HL-60 (cell line): ENCODE results near the gene PRKCE.

ENCODE experiments used
- GABPA ChIP-seq: IDR thresholded peaks from 2 replicates; pipeline ENCODE4 v1.6.1; 2012; ENCODE audit warnings: low read depth
- POLR2AphosphoS5 ChIP-seq: IDR thresholded peaks from 2 replicates; pipeline ENCODE4 v1.6.1; 2012; ENCODE audit warnings: low read depth
- TF ChIP-seq, protein P1 (sequence below): IDR thresholded peaks from one replicate; pipeline ENCODE4 v1.5.1; 2011; ENCODE audit warnings: low read length, control low read depth, inconsistent platforms; ENCODE audit not compliant: insufficient read depth
- TF ChIP-seq, protein P2 (sequence below): IDR thresholded peaks from 2 replicates; pipeline ENCODE4 v1.6.1; 2012; ENCODE audit warnings: low read depth; ENCODE audit not compliant: insufficient replicate concordance

DNA sequence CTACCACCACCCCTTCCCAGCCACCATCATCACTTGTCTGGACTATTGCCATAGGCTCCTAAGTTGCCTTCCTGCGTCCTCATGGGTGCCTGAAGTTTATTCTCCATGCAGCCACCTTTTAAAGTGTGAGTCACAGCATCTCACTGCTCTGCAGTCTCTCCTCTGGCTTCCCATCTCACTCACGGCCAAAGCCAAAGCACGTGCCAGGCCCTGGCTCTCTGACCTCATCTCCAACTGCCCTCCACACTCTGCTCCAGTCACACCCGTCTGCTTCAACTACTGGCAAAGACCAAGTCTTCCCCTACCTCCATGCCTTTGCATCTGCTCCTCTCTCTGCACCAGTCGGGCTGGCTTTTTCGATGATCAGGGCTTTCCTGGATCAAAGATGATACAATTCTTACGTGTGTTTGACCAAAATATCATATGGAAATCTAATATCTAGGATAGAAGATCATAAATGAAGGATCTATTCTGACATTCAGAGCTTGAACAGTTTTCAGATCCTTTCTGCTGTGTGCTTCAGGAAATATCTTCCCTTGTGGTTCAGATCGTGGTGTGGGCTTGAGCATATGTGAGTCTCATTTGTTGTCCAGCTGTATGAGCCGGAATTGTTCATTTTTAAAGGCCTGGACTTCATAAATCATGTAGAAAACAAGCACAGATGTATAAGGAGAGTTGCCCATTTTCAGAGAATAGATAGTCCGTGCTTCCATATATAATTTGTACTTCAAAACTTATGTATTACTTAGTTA is 175.6 kb downstream of the PRKCE start:
- TF ChIP-seq, protein P1, sequence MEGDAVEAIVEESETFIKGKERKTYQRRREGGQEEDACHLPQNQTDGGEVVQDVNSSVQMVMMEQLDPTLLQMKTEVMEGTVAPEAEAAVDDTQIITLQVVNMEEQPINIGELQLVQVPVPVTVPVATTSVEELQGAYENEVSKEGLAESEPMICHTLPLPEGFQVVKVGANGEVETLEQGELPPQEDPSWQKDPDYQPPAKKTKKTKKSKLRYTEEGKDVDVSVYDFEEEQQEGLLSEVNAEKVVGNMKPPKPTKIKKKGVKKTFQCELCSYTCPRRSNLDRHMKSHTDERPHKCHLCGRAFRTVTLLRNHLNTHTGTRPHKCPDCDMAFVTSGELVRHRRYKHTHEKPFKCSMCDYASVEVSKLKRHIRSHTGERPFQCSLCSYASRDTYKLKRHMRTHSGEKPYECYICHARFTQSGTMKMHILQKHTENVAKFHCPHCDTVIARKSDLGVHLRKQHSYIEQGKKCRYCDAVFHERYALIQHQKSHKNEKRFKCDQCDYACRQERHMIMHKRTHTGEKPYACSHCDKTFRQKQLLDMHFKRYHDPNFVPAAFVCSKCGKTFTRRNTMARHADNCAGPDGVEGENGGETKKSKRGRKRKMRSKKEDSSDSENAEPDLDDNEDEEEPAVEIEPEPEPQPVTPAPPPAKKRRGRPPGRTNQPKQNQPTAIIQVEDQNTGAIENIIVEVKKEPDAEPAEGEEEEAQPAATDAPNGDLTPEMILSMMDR: no peak
- TF ChIP-seq, protein P2, sequence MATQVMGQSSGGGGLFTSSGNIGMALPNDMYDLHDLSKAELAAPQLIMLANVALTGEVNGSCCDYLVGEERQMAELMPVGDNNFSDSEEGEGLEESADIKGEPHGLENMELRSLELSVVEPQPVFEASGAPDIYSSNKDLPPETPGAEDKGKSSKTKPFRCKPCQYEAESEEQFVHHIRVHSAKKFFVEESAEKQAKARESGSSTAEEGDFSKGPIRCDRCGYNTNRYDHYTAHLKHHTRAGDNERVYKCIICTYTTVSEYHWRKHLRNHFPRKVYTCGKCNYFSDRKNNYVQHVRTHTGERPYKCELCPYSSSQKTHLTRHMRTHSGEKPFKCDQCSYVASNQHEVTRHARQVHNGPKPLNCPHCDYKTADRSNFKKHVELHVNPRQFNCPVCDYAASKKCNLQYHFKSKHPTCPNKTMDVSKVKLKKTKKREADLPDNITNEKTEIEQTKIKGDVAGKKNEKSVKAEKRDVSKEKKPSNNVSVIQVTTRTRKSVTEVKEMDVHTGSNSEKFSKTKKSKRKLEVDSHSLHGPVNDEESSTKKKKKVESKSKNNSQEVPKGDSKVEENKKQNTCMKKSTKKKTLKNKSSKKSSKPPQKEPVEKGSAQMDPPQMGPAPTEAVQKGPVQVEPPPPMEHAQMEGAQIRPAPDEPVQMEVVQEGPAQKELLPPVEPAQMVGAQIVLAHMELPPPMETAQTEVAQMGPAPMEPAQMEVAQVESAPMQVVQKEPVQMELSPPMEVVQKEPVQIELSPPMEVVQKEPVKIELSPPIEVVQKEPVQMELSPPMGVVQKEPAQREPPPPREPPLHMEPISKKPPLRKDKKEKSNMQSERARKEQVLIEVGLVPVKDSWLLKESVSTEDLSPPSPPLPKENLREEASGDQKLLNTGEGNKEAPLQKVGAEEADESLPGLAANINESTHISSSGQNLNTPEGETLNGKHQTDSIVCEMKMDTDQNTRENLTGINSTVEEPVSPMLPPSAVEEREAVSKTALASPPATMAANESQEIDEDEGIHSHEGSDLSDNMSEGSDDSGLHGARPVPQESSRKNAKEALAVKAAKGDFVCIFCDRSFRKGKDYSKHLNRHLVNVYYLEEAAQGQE: no peak
- TF ChIP-seq GABPA: no peak
- no peak for TF ChIP-seq POLR2AphosphoS5
